ENCODE measurements around the gene ANAPC16.
A peak's percentile ranks its signal among the peaks of the same experiment; 100 is the strongest.

ANAPC16 gene

GRCh38 chr10:72215611-72216549 is at the start of gene ANAPC16, which contains the start of gene ASCC1:
TSS of gene ANAPC16 (plus strand) at chr10:72216012. CDS start at chr10:72223915, 7,903 bp downstream.
TSS of gene ASCC1 (minus strand) at chr10:72216276. CDS start at chr10:72213298, 2,978 bp downstream.
- no peaks in the 10 kb centered on the region for H3K9me3 Mint-ChIP-seq
- H3K27me3 Mint-ChIP-seq (ENCODE audit: low read depth): no peaks in the 10 kb centered on the region
- H3K4me1 Mint-ChIP-seq (ENCODE audit: low read depth): peaks cover 23% of the 10 kb centered on the region
- H3K4me3 Mint-ChIP-seq: peak within 1 kb of the TSS; percentile 93
- peaks cover 7% of the 10 kb centered on the region for H3K36me3 Mint-ChIP-seq (ENCODE audit: low read depth)
- H3K27ac Mint-ChIP-seq: peak within 1 kb of the TSS; percentile 95

- H3K4me3 Mint-ChIP-seq: no peak overlapping the region
- peaks cover 12% of the 10 kb centered on the region for H3K4me1 Mint-ChIP-seq (ENCODE audit: low read depth)
- H3K36me3 Mint-ChIP-seq (ENCODE audit: low read depth): peaks cover 16% of the 10 kb centered on the region
- H3K27ac Mint-ChIP-seq: no peak overlapping the region
- no peaks in the 10 kb centered on the region for H3K27me3 Mint-ChIP-seq (ENCODE audit: low read depth)
- H3K9me3 Mint-ChIP-seq: no peaks in the 10 kb centered on the region
Measured at GRCh38 chr10:72167118-72167517, 48.7 kb upstream of the ANAPC16 start.

GRCh38 chr10:72170263-72170662 is 45.5 kb upstream of the ANAPC16 start:
- no peak overlapping the region for H3K27ac Mint-ChIP-seq
- no peak overlapping the region for H3K4me3 Mint-ChIP-seq
- no peaks in the 10 kb centered on the region for H3K9me3 Mint-ChIP-seq
- H3K4me1 Mint-ChIP-seq (ENCODE audit: low read depth): peaks cover 15% of the 10 kb centered on the region
- H3K27me3 Mint-ChIP-seq (ENCODE audit: low read depth): no peaks in the 10 kb centered on the region
- H3K36me3 Mint-ChIP-seq (ENCODE audit: low read depth): peaks cover 13% of the 10 kb centered on the region

GRCh38 chr10:72170733-72171132 is 45.1 kb upstream of the ANAPC16 start:
- Mint-ChIP-seq H3K4me3 (no peak overlapping the region), H3K27ac (no peak overlapping the region), H3K9me3 (no peaks in the 10 kb centered on the region), H3K4me1 (ENCODE audit: low read depth) (peaks cover 14% of the 10 kb centered on the region), H3K36me3 (ENCODE audit: low read depth) (peaks cover 10% of the 10 kb centered on the region), H3K27me3 (ENCODE audit: low read depth) (no peaks in the 10 kb centered on the region)

GRCh38 chr10:72171175-72171630 is 44.6 kb upstream of the ANAPC16 start:
- H3K4me1 Mint-ChIP-seq (ENCODE audit: low read depth): peaks cover 14% of the 10 kb centered on the region
- H3K9me3 Mint-ChIP-seq: no peaks in the 10 kb centered on the region
- H3K27ac Mint-ChIP-seq: no peak overlapping the region
- no peaks in the 10 kb centered on the region for H3K27me3 Mint-ChIP-seq (ENCODE audit: low read depth)
- peaks cover 10% of the 10 kb centered on the region for H3K36me3 Mint-ChIP-seq (ENCODE audit: low read depth)
- no peak overlapping the region for H3K4me3 Mint-ChIP-seq

- Mint-ChIP-seq H3K4me3 (no peak overlapping the region), H3K36me3 (ENCODE audit: low read depth) (peaks cover 11% of the 10 kb centered on the region), H3K27me3 (ENCODE audit: low read depth) (no peaks in the 10 kb centered on the region), H3K9me3 (no peaks in the 10 kb centered on the region), H3K27ac (no peak overlapping the region), H3K4me1 (ENCODE audit: low read depth) (peaks cover 14% of the 10 kb centered on the region)
Measured at GRCh38 chr10:72173262-72173618, 42.6 kb upstream of the ANAPC16 start.

- Mint-ChIP-seq H3K4me3 (no peak overlapping the region), H3K27ac (peak overlapping the region; percentile 45)
Measured at GRCh38 chr10:72173619-72174296, 42.1 kb upstream of the ANAPC16 start.

GRCh38 chr10:72174297-72174662 is 41.5 kb upstream of the ANAPC16 start:
- H3K9me3 Mint-ChIP-seq: no peaks in the 10 kb centered on the region
- peaks cover 11% of the 10 kb centered on the region for H3K36me3 Mint-ChIP-seq (ENCODE audit: low read depth)
- H3K4me1 Mint-ChIP-seq (ENCODE audit: low read depth): peaks cover 14% of the 10 kb centered on the region
- H3K4me3 Mint-ChIP-seq: no peak overlapping the region
- H3K27ac Mint-ChIP-seq: peak overlapping the region; percentile 45
- H3K27me3 Mint-ChIP-seq (ENCODE audit: low read depth): no peaks in the 10 kb centered on the region

More at GRCh38 chr10:72173619-72174296, 42.1 kb upstream of the ANAPC16 start:
- Mint-ChIP-seq H3K27me3 (ENCODE audit: low read depth) (no peaks in the 10 kb centered on the region), H3K36me3 (ENCODE audit: low read depth) (peaks cover 13% of the 10 kb centered on the region), H3K9me3 (no peaks in the 10 kb centered on the region), H3K4me1 (ENCODE audit: low read depth) (peaks cover 14% of the 10 kb centered on the region)

GRCh38 chr10:72175149-72175548 is 40.7 kb upstream of the ANAPC16 start:
- Mint-ChIP-seq H3K27ac (no peak overlapping the region), H3K4me1 (ENCODE audit: low read depth) (peaks cover 14% of the 10 kb centered on the region), H3K27me3 (ENCODE audit: low read depth) (no peaks in the 10 kb centered on the region), H3K9me3 (no peaks in the 10 kb centered on the region), H3K36me3 (ENCODE audit: low read depth) (peaks cover 13% of the 10 kb centered on the region), H3K4me3 (no peak overlapping the region)

GRCh38 chr10:72176701-72177100 is 39.1 kb upstream of the ANAPC16 start:
- H3K27me3 Mint-ChIP-seq (ENCODE audit: low read depth): no peaks in the 10 kb centered on the region
- H3K4me3 Mint-ChIP-seq: no peak overlapping the region
- no peak overlapping the region for H3K27ac Mint-ChIP-seq
- H3K36me3 Mint-ChIP-seq (ENCODE audit: low read depth): peaks cover 11% of the 10 kb centered on the region
- peaks cover 13% of the 10 kb centered on the region for H3K4me1 Mint-ChIP-seq (ENCODE audit: low read depth)
- H3K9me3 Mint-ChIP-seq: no peaks in the 10 kb centered on the region

GRCh38 chr10:72177454-72177853 is 38.4 kb upstream of the ANAPC16 start:
- H3K9me3 Mint-ChIP-seq: no peaks in the 10 kb centered on the region
- H3K4me1 Mint-ChIP-seq (ENCODE audit: low read depth): peaks cover 12% of the 10 kb centered on the region
- H3K36me3 Mint-ChIP-seq (ENCODE audit: low read depth): peaks cover 17% of the 10 kb centered on the region
- no peak overlapping the region for H3K4me3 Mint-ChIP-seq
- H3K27ac Mint-ChIP-seq: no peak overlapping the region
- H3K27me3 Mint-ChIP-seq (ENCODE audit: low read depth): no peaks in the 10 kb centered on the region

- H3K27me3 Mint-ChIP-seq (ENCODE audit: low read depth): no peaks in the 10 kb centered on the region
Measured at GRCh38 chr10:72184156-72184555, 31.7 kb upstream of the ANAPC16 start.

GRCh38 chr10:72186258-72186981 is 29.4 kb upstream of the ANAPC16 start:
- Mint-ChIP-seq H3K9me3 (peaks cover 12% of the 10 kb centered on the region), H3K36me3 (ENCODE audit: low read depth) (peaks cover 30% of the 10 kb centered on the region), H3K27ac (no peak overlapping the region), H3K4me3 (no peak overlapping the region), H3K4me1 (ENCODE audit: low read depth) (peaks cover 4% of the 10 kb centered on the region), H3K27me3 (ENCODE audit: low read depth) (no peaks in the 10 kb centered on the region)

More at GRCh38 chr10:72184156-72184555, 31.7 kb upstream of the ANAPC16 start:
- peaks cover 4% of the 10 kb centered on the region for H3K4me1 Mint-ChIP-seq (ENCODE audit: low read depth)
- no peak overlapping the region for H3K4me3 Mint-ChIP-seq
- peaks cover 33% of the 10 kb centered on the region for H3K36me3 Mint-ChIP-seq (ENCODE audit: low read depth)
- no peak overlapping the region for H3K27ac Mint-ChIP-seq
- peaks cover 12% of the 10 kb centered on the region for H3K9me3 Mint-ChIP-seq

GRCh38 chr10:72186982-72187330 is 28.9 kb upstream of the ANAPC16 start:
- Mint-ChIP-seq H3K27ac (no peak overlapping the region), H3K9me3 (peaks cover 12% of the 10 kb centered on the region), H3K36me3 (ENCODE audit: low read depth) (peaks cover 30% of the 10 kb centered on the region), H3K4me1 (ENCODE audit: low read depth) (peaks cover 4% of the 10 kb centered on the region), H3K4me3 (no peak overlapping the region), H3K27me3 (ENCODE audit: low read depth) (no peaks in the 10 kb centered on the region)

Data from T-helper 1 cell treated with Interleukin-12 subunit alpha and Interleukin-12 subunit beta and Interleukin-4 antibody, amounts not matched to agents 30 μg/mL and 1 μg/mL, for 36 hours (primary cell).